Measurements from ENCODE around the gene ARHGEF40. TPM values are rescaled to one million over a fixed set of nuclear protein-coding genes. Genes with fewer than 3 reads are reported as not detected.

ARHGEF40 gene
- total and polyA plus RNA-seq, 12 donors, result 14.2 to 25.2 (median 17.8) TPM

DNA sequence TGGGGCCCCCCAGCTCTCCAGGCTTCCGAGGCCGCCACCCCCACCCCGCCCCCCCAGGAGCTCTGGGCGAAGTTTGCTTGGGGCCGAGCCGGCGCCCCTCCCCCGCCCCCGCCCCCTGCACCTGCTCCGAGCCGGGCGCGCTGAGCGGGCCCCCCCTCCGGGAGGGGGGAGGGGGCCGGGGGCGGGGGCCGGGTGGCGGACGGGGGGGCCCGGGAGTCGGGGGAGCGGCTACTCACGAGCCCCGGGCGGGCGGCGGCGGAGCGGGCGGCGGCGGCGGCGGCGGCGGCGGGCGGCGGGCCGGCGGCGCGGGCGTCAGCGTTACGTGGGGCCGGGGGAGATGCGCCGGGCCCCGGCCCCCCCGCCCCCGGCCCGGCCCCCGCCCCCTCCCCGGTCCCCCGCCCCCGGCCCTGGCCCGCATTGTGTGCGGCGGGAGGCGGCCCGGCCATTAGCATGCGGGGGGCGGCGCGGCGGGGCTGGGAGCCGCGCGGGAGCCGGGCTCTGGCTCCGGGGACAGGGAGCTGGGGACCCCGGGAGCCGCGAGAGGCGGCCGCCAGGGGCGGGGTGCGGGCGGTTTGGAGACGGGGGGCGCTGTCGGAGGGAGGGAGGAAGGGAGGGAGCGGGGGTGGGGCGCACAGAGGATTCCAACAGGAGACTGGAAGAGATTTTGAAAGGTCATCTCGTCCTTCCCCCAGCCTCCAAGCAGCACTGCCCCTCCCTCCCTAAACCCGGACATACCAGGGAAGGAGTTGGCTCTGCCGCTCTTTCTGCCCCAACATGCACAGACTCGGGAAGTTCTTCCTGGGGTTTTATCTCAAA is 28.2 kb downstream of the ARHGEF40 start, which contains the start of gene ZNF219:
TSS of gene ZNF219 (minus strand) at position 580 of the 816 bp plus-strand sequence. CDS start 5,064 bp downstream, outside the sequence.
- H3K4me1 ChIP-seq, result peaks cover 2 to 52% (median 27%) of the 10 kb centered on the region in 9 donors
- H3K27me3 ChIP-seq, result no peaks in the 10 kb centered on the region
- 0 to 2% methylated on average over 20 to 75 of the region's 90 CpGs for WGBS, 2 donors
- intact Hi-C loops (cut with DNase I), result no loop called here
- TF ChIP-seq, protein P1, sequence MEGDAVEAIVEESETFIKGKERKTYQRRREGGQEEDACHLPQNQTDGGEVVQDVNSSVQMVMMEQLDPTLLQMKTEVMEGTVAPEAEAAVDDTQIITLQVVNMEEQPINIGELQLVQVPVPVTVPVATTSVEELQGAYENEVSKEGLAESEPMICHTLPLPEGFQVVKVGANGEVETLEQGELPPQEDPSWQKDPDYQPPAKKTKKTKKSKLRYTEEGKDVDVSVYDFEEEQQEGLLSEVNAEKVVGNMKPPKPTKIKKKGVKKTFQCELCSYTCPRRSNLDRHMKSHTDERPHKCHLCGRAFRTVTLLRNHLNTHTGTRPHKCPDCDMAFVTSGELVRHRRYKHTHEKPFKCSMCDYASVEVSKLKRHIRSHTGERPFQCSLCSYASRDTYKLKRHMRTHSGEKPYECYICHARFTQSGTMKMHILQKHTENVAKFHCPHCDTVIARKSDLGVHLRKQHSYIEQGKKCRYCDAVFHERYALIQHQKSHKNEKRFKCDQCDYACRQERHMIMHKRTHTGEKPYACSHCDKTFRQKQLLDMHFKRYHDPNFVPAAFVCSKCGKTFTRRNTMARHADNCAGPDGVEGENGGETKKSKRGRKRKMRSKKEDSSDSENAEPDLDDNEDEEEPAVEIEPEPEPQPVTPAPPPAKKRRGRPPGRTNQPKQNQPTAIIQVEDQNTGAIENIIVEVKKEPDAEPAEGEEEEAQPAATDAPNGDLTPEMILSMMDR (IDR thresholded peaks at IDR 0.05), result peak in 1 of 9 donors; percentile 11
- H3K4me3 ChIP-seq, result peak within 1 kb of the TSS; percentile 18 to 71 (median 66)
- H3K27ac ChIP-seq, result peak within 1 kb of the TSS; percentile 78 to 95 (median 91)
- no peaks in the 10 kb centered on the region for H3K9me3 ChIP-seq
- DNase-seq (peak; percentile 65 to 68), ATAC-seq (peak; percentile 27 to 63 (median 46))
- H3K36me3 ChIP-seq, result peaks cover 0 to under 1% (median 0%) of the 10 kb centered on the region in 9 donors

DNA sequence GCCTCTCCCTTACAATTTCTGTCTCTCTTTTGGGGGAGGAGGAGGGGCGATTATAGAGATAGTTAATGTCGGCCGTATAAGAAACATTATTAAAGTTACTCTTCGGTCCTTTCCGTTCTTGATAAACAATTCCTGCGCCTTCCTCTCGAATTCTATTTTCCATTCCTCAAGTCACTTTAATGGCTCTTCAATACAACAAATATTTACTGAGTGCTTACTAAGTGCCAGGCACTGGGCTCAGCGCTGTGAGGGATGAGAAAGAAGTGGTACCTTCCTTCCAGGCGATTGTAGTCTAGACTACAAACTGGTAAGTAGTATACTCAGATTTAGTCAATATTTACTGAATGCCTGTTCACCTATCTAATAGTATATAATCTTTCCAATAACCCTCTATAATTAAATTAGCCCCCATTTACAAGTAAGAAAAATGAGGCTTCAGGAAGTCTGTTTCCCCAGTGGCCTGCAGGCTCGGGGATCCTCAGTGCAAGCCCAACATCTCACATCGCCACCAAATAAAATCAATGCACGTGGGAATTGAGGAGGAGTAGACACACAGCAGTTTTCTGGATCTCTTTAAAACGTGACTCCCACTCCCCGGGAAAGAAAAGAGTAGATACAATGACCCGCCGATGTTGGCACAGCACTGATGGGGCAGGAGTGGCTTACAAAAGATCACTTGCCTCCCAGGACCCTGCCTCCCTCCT is 28.9 kb downstream of the ARHGEF40 start:
- H3K9me3 ChIP-seq, result no peaks in the 10 kb centered on the region
- peak overlapping the region; percentile 16 to 71 (median 66) for H3K4me3 ChIP-seq
- peak overlapping the region; percentile 77 to 95 (median 91) for H3K27ac ChIP-seq
- TF ChIP-seq, protein P1 (IDR thresholded peaks at IDR 0.05), result no peak
- ATAC-seq (no peak), DNase-seq (no peak)
- no peaks in the 10 kb centered on the region for H3K36me3 ChIP-seq
- peaks cover 2 to 53% (median 28%) of the 10 kb centered on the region in 9 donors for H3K4me1 ChIP-seq
- 5 to 8% methylated on average over 16 of the region's 16 CpGs for WGBS, 2 donors
- H3K27me3 ChIP-seq, result no peaks in the 10 kb centered on the region
- intact Hi-C loops (cut with DNase I), result no loop called here

DNA sequence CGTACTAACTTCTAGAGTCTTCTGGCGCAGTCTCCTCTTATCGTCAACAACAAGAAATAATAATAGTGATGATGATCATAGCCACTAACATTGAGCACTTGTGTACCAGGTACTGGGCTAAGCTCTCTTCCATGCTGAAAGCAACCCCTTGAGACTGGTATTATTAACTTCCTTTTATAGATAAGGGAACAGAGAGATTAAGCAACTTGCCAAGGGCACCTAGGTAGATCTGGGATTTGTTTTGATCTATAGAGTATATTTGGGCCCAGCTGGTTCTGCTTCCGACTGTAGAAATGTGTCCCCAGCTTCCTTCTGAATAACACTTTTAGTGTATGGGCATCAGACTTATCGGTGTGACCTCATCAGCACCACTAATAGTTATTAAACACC is 29.5 kb downstream of the ARHGEF40 start:
- no peaks in the 10 kb centered on the region for H3K27me3 ChIP-seq
- WGBS, 2 donors, result 60 to 68% methylated on average over 5 of the region's 5 CpGs
- intact Hi-C loops (cut with DNase I), result no loop called here
- H3K36me3 ChIP-seq, result no peaks in the 10 kb centered on the region
- H3K27ac ChIP-seq, result peak overlapping the region in 8 of 10 donors; percentile 82 to 95 (median 91)
- no peaks in the 10 kb centered on the region for H3K9me3 ChIP-seq
- peaks cover 2 to 51% (median 30%) of the 10 kb centered on the region in 9 donors for H3K4me1 ChIP-seq
- peak overlapping the region in 4 of 10 donors; percentile 54 to 69 (median 61) for H3K4me3 ChIP-seq
- DNase-seq (no peak), ATAC-seq (no peak)
- TF ChIP-seq, protein P1 (IDR thresholded peaks at IDR 0.05), result no peak

DNA sequence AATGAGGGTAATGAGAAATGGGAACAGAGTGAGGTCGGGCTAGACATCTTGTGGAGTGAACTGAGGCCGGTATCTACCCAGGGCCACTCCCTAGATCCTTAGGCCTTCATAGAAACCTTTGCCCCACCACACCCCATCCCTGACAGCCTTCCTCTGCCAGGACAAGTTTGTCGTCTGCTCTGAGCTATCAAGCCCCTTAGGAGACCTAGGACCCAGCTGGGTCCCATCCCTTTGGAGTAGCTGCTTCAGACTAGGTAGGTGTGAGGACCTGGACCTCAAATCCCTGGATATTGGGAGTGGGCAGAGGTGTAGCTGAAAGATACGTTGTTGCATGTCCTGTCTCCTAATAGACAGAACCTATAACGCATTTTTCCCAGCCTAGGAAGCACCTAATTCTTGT is 30.8 kb downstream of the ARHGEF40 start, which contains the start of gene TMEM253:
TSS of gene TMEM253 (plus strand) at position 136 of the 400 bp plus-strand sequence. CDS start 278 bp downstream, outside the sequence.
- no peaks in the 10 kb centered on the region for H3K27me3 ChIP-seq
- 91 to 92% methylated on average over 5 of the region's 5 CpGs for WGBS, 2 donors
- TF ChIP-seq, protein P1 (IDR thresholded peaks at IDR 0.05), result no peak
- H3K4me3 ChIP-seq, result no peak within 1 kb of the TSS
- no peak for DNase-seq
- intact Hi-C loops (cut with DNase I), result loop anchor here in 4 of 10 donors (5.0 to 10.0 kb wide), 6 partner anchors 34 to 416 kb away; partner anchors contain the start of genes ANG (in 2 of the 4), RNASE4 (in 2 of the 4) and NDRG2 (in 1 of the 4)
- H3K36me3 ChIP-seq, result no peaks in the 10 kb centered on the region
- peak within 1 kb of the TSS in 2 of 10 donors; percentile 84 to 91 for H3K27ac ChIP-seq
- H3K4me1 ChIP-seq, result peaks cover 2 to 59% (median 37%) of the 10 kb centered on the region in 9 donors
- no peak for ATAC-seq
- H3K9me3 ChIP-seq, result no peaks in the 10 kb centered on the region
